Muscle of arm (tissue), 12 donors: ENCODE data around the gene EPB42. TPM values are rescaled to one million over a fixed set of nuclear protein-coding genes. Genes with fewer than 3 reads are reported as not detected.
"Not testable (repeated sequence)": the region's sequence is repeated elsewhere in the genome, so short reads cannot be mapped to it uniquely, and the experiment has no call there.

Source experiments
- DNase-seq: peaks from one replicate; pipeline ENCODE4 v3.0.0-alpha.2; 2013
- polyA plus RNA-seq, 12 donors: library from polyadenylated mRNA; unstranded; fragments of 120-200 nt; gene quantifications; one replicate each; pipeline ENCODE4 v1.2.1, GENCODE V29; 2013; ENCODE audit not compliant: insufficient read length in 12 of 12

The EPB42 gene
- polyA plus RNA-seq, 12 donors, result 1.1 to 10.0 (median 2.1) TPM; not detected in 2

- DNase-seq, result no peak
Measured at GRCh38 chr15:43213466-43213865, 7.4 kb downstream of the EPB42 start.

- DNase-seq, result no peak
Measured at GRCh38 chr15:43212951-43213350, 7.9 kb downstream of the EPB42 start.

- no peak for DNase-seq
Measured at GRCh38 chr15:43212299-43212698, 8.5 kb downstream of the EPB42 start.

GRCh38 chr15:43211224-43211735 is 9.5 kb downstream of the EPB42 start:
- DNase-seq, result no peak

- no peak for DNase-seq
Measured at GRCh38 chr15:43210807-43211206, 10.0 kb downstream of the EPB42 start.

- DNase-seq, result no peak
Measured at GRCh38 chr15:43210172-43210745, 10.6 kb downstream of the EPB42 start.

- DNase-seq, result no peak
Measured at GRCh38 chr15:43209059-43209824, 11.6 kb downstream of the EPB42 start.

GRCh38 chr15:43208052-43209002 is 12.5 kb downstream of the EPB42 start:
- no peak for DNase-seq

GRCh38 chr15:43207024-43207423 is 13.8 kb downstream of the EPB42 start:
- no peak for DNase-seq

- DNase-seq, result no peak
Measured at GRCh38 chr15:43206054-43206453, 14.8 kb downstream of the EPB42 start.

- peak; percentile 13 for DNase-seq
Measured at GRCh38 chr15:43204016-43204901, 16.6 kb downstream of the EPB42 start.

- no peak for DNase-seq
Measured at GRCh38 chr15:43199945-43200488, 20.8 kb downstream of the EPB42 start.

GRCh38 chr15:43198992-43199391 is 21.8 kb downstream of the EPB42 start:
- DNase-seq, result no peak

- DNase-seq, result not testable (repeated sequence)
Measured at GRCh38 chr15:43198556-43198955, 22.3 kb downstream of the EPB42 start.

GRCh38 chr15:43197773-43198172 is 23.0 kb downstream of the EPB42 start:
- DNase-seq, result not testable (repeated sequence)

GRCh38 chr15:43196760-43197548 is 23.9 kb downstream of the EPB42 start:
- DNase-seq, result no peak

- no peak for DNase-seq
Measured at GRCh38 chr15:43194795-43195194, 26.0 kb downstream of the EPB42 start.

GRCh38 chr15:43193710-43194109 is 27.1 kb downstream of the EPB42 start:
- no peak for DNase-seq

- DNase-seq, result no peak
Measured at GRCh38 chr15:43190178-43190577, 30.6 kb downstream of the EPB42 start.

GRCh38 chr15:43189296-43189695 is 31.5 kb downstream of the EPB42 start:
- DNase-seq, result no peak
